HG03045 (cell line): ENCODE data around the gene CGNL1.

ENCODE experiments used
- ATAC-seq: cut with Tn5 transposase; IDR thresholded peaks from one replicate; pipeline ENCODE4 v1.9.1; 2021; ENCODE audit warnings: mild to moderate bottlenecking, moderate library complexity; ENCODE audit not compliant: unreplicated experiment

Gene CGNL1

DNA sequence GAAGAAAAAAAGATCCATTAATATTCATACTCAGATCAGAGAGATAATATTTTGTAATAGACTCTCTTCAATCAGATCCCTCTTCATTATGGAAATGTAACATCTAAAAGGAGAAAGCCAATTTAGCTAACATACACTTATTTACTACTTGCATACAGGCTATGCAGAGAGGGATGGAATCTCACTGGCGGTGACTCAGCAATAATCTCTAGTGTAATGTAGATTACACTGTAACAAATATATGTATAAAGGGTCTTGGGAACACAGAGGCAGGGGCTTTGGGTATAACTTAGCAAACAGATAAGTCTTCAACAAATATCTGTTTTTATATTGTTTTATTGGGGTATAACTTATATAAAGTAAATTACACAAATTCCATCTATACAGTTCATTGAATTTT is 69.6 kb downstream of the CGNL1 start:
- no peak for ATAC-seq

DNA sequence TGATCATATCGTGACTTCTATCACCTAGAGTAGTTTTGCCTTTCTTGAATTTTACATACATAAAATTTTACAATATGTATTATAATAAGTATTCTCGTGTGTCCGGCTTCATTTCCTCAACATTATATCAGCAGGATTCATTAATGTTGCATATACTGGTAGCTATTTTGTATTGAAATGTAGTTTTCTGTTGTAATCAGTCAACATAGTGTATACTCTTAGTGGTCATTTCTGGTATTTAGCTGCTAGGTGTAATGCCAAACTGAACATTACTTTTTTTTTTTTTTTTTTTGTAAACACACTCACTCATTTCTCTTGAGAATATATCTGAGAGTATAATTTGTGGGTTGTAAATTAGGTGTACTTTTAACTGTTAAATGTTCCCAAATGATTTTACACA is 70.1 kb downstream of the CGNL1 start:
- ATAC-seq: no peak

DNA sequence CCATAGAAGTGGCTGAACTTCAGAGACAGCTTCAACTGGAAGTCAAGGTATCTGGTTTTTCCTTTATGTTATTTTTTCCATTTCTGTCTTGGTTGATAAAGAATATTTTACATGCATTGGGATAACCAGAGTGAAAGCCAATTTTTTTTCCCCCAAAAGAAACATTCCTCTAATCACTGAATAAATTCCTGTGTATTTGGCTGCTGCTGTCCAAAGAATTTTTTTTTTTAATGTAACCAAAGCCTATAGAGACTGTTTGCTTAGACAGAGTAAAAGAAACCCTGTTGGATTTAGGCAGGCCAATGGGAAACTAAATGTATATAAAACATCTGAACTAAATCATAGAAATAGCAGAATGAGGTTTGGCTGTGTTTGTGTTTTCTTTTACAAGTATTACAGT is 75.2 kb downstream of the CGNL1 start:
- no peak for ATAC-seq

DNA sequence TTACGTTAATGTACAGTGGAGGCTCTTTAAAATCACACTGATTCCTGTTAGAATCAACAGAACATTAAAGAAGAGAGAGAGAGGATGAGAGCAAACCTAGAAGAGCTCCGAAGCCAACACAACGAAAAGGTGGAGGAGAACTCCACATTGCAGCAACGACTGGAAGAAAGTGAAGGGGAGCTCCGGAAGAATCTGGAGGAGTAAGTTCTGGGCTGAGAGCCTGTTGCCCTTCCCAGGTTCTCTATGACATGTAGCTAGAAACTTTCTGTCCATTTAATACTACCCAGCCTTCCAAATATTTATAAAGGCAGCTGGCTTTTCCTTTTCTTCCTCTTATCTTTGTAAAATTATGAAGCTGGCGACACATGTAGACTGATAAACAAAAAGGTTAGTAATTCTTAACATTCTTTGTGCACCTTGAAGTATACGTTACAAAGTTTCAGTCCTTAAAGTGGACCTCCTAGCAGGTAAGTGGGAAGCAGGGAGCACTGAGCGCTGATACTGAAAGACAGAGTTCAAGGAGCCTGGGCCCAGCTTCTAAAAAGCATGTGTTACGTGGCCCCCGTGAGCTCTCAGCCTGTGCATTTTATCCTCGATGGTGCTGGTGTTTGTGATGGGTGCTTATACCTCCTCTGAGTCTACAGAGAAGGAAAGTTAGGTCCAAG is 75.9 kb downstream of the CGNL1 start:
- no peak for ATAC-seq

DNA sequence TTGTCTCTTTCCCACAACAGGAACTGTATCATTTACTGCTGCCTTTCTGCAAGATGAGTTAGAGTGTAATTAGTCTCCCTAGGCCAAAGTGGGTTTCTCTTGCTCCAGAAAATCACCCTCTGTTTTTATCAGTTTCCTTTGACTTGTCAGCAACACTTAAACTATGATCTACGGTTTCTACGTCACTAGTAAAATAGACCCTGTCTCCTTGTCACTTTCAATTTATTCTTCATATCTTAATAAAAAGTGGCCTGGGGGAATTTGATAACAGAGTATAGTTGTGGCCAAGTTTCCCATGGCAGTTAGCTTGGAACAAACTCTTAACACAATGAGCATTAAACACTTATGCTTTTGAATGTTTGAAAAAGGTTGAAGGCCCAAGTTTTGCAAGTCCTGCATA is 79.6 kb downstream of the CGNL1 start:
- no peak for ATAC-seq

DNA sequence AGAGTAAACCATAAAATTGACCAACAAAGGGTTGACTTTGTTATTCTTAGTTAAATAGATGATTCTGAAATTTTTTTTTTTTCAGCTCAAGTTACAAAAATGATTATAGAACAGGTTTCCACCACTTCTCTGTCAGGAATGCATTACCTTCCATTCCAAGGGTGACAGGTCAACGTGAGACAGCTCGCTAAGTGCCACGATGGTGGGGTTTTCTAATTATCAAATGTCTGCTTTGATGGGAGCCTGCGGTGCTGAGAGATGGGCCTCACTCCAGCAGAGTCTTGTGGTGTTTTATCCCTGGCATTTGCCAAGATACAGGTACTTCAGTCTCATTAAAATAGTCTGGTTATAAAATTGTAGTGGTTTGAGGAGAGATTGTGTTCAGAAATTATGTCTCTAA is 80.3 kb downstream of the CGNL1 start:
- no peak for ATAC-seq

DNA sequence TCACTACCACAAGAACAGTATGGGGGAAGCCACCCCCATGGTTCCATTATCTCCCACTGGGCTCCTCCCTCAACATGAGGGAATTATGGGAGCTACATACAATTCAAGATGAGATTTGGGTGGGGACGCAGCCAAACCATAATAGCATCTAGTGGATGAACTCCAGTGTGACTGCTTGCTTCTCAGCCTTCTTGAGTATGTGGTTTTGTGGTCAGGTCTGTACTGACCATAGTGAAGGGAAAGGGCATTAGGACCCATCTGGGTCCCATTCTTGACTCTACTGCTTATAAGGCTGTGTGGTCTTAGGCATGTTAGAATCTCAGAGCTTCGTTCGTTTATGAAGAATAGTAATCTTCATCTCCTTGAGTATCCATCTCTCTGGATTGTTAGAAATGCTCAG is 81.4 kb downstream of the CGNL1 start:
- no peak for ATAC-seq

DNA sequence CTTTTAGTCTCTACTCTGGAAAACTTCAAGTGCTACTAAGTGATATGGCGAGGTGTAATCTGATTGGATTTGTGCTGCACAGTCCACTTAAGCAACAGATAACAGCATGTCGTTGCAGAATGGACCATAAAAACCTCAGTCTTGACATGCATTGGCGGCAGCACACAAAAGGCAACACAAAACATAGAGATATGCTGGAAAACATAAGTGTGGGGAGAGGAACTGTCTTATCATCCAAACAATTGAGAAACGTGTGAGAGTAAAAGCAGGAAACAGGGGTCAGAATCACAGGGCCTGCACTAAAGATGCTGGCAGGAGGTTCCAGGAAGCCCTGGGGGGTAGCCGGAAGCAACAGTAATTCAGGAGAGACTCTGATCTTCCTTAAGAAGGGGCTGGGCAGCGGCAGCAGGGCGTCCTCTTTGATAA is 82.1 kb downstream of the CGNL1 start:
- no peak for ATAC-seq

DNA sequence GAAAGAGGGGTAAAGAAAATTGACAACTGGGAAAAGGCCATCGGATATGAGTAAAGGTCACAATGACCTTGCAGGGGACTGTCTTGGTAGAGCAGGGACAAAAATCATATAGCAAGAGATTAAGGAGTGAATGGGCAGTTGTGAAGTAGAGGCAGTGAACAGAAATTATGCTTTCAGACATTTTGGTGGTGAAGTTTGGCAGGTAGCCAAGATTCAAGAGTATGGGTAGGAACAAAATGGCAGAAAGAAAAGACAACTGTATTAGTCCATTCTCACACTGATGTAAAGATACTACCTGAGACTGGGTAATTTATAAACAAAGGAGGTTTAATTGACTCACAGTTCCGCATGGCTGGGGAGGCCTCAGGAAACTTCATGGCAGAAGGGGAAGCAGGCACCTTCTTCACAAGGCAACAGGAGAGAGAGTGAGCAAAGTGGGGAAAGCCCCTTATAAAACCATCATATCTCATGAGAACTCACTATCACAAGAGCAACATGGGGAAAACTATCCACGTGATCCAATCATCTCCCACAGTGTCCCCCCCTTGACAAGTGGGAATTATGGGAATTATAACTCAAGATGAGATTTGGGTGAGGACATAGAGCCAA is 84.0 kb downstream of the CGNL1 start:
- no peak for ATAC-seq

DNA sequence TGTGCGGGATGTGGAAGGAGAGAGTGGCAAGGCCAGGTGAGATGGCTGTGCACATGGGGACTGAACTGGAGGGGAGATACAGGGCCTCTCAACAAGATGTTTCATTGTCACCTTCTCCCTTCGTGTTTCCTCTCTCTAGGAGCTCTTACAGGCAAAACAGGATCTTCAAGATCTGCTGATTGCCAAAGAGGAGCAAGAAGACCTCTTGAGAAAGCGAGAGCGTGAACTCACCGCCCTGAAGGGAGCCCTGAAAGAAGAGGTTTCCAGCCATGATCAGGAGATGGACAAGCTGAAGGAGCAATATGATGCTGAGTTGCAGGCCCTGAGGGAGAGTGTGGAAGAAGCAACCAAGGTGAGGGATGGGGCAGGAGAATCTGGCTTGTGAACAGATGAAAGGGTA is 85.2 kb downstream of the CGNL1 start:
- ATAC-seq: no peak

DNA sequence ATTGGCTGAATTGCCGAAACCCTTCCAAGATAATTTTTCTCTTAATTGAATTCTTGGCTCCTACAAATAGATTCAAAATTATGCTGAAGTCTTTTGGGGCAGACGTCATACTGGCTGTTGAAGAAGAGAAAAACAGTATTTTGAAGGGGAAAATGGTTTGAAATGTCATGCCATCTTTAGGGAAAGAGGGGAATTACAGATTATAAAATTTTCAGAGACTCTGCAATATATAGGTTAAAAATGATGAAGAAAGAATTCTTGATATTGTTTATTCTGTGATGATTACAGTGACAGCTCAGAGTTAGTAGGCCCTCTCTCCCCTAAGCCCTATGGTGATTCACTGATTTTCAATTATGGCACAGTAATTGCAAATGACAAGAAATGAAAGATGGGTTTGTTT is 86.1 kb downstream of the CGNL1 start:
- no peak for ATAC-seq

DNA sequence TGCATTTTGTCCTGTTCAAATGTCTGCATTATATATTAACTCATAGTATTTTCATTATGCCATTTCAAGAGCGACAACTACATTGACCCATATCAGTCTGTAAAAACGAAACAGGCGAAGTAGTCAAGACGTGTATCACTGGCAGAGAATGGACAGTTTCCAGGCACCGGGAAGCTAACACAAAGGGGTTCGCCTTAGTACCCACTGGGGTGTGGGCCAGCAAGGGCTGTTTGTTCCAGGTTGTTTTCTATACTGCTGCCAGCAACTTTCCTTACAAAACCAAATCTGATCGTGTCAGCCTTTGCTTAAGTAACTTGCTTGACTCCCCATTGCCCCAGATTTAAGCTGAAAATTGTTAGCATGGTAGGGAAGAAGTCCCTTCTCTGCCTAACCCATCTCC is 87.1 kb downstream of the CGNL1 start:
- ATAC-seq: no peak

DNA sequence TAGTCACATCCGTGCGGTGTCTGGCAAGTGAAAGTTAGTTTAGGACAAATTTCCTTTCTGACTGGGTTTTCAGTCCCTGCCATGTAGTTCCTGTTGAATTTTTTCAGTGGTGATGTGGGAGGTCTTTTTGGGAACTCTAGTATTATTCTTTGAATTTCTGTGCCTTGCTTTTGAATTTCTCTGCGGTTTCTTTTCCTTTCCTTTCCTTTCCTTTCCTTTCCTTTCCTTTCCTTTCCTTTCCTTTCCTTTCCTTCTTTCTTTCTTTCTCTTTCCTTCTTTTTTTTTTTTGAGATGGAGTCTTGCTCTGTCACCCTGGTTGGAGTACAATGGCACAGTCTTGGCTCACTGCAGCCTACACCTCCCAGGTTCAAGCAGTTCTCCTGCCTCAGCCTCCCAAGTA is 88.2 kb downstream of the CGNL1 start:
- ATAC-seq: no peak

DNA sequence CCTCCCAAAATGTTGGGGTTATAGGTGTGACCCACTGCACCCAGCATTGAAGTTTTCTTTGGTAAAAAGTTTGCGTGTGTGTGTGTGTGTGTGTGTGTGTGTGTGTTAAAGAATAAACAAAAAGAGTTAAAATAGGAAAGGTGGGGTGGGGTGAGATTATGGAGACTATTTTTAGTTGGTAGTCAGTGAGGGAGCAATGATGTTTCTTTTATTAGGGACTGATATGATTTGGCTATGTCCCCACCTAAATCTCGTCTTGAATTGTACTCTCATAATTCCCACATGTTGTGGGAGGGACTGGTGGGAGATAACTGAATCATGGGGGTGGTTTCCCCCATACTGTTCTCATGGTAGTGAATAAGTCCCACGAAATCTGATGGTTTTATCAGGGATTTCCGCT is 92.2 kb downstream of the CGNL1 start:
- ATAC-seq: no peak

DNA sequence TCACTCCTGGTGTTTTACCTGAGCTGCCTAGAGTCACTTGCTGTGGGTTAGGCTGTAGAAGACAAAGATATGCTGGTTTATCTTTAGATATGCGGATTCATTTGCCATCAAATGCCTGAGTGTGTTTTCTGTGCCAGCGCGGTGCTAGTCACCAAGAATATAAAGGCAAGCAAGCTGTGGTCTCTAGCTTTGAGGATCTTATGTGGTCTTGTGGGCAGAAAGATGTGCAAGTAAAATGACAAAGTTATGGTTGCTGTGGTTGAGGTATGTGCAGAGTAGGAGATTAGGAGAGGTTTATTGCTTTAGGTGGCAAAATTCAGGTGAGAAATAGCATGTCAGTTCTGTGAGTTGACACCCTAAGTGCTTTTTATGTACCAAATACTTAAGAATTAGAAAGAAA is 94.2 kb downstream of the CGNL1 start:
- no peak for ATAC-seq

DNA sequence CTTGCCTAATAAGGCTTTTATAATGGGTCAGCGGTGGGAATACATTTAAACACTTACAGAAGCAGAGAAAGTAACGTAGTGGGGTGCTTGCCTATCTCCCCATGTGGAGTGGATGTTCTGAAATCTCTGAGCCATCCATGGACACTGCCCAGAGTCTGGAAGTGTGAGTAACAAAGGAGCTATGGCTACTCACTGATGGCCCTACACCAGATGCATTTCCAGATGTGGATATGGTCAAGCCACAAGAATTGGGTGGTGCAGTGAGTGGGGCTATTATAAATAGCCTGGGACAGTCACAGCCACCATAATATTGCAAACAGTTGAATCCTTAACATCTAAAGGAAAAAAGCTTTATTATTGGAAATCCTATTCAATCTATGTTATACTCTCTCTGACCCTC is 96.6 kb downstream of the CGNL1 start:
- no peak for ATAC-seq

DNA sequence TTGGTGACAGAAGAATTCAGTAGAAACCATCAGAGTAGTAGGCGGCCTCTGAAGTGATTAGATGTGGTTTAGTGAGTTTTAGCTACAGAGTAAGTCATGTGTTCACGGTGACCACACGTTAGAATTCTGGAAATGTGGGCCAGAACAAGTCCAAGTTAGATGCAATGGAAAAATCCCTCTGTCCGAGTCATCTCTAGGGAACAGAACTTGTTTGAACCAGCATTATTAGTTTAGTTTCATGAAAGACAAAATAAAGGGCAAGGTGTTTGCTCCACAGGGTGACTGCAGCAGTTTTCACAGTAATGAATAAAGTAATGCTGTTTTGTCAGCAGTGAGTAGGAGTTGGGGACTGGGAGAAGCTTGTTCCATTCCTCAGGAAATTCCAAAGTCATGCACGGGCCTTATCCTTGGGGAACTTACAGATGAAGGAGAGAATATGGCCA is 100.2 kb downstream of the CGNL1 start:
- ATAC-seq: no peak

DNA sequence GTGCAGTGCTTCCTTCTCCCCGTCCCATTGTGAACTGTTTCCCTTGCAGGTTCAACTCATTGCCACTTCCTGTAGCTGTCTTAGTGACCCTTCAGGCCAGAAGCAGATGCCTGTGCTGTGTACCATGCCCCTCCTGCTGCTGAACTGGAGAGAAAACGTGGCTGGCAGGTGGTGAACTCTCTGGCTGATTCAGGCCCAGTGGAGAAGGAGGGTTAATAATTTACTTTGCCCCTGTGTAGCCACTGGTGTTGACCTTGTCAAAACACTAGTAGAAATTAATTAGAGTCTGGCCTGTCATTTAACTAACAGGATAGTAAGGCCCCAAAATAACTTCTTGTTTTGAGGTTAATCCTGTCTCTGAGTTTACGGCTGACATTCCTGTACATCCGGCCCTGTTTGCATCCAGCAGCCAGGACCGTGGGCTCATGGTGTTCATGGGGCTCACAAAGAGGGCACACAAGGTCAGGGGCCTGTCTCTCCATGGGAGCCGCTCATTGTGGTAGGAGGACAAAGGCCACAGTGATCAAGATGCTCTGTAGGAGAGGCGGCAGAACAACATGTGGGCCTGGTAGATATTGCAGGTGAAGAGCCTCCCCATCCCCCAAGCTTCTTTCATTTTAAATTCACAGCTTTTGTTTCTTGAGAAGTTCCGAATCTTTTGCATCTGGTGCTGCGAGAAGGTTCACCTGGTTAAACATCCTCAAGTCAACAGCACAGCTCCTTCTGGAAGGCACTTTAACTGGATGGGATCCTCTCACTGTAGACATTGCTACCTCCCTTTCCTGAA is 101.6 kb downstream of the CGNL1 start:
- ATAC-seq: no peak

DNA sequence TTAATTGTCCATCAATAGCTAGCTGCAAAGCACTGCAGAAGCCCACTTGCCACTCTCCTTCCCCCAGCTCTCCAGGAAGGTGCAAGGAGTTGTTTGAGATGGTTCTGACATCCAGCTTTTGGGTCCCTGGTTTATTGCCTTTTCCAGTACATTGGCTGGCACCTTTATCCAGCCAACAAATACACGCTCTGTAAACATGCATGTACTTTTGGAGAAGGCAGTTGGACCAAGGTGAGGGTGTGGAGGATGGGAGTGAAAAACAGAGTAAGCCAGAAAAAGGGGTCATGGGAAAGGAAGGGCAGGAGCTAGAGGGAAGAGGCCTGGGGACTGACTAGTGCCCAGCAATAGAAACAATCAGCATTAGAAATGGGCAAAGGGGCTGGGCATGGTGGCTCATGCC is 102.7 kb downstream of the CGNL1 start:
- no peak for ATAC-seq

DNA sequence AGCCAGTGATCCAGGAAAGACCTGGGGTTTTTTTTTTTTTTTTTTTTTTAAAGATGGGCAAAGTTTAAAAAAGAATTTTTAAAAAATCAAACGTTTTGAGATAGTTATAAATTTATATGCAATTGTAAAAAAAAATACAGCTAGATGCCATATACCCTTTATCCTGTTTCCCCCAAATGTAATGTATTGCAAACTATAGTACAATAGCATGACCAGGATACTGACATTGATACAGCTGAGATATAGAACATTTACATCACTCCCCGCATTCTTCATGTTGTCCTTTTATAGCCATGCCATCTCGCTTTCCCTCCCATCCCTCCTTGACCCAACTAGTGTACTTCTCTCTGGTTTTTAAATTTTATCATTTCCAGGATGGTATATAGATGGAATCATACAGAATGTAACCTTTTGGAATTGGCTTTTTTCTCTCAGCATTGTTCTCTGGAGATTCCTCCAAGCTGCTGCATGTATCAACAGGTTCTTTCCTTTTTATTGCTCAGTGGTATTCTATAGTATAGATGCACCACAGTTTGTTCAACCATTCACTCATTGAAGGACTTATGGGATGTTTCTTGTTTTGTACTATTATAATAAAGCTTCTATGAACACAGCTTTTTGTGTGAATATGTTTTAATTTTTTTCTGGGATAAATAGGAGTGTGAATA is 104.9 kb downstream of the CGNL1 start:
- ATAC-seq: no peak

DNA sequence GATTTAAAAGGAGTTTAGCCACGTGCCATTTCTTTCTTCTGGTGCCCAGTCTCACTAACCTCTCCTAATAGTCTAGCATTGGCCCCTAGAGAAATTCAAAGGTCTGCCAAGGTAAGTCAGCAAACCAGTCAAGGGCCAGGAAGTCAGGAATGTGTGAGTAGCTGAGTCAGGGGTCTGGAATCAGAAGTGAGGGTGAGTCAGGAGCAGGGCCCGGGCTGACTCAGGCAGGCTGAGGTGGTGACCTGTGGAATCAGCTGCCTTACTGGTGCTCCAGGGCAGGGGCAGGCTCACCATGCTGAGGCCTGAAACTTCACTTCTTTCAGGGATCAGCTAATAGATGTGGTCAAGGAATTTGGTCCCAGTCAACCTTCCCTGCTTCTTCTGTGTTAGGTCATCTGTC is 109.6 kb downstream of the CGNL1 start:
- ATAC-seq: no peak

DNA sequence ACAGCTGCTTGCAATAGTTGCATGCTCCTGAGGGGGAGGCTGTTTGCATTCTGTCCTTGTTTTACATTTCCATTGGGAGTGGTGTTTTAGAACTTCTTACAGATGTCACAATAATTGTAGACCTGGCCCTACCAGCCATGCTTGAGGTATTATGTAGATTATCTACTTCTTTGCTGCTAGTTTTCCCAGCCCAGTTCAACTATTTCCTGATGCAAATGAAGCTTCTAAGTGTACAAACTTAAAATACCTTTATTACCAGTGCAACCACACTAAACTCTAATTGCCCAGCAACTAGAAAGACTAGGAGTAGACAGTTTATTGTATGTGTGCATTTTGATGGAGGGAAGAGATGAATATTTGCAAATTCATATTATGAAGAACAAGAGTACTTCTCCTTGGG is 110.5 kb downstream of the CGNL1 start:
- ATAC-seq: no peak
